HepG2 (cell line): ENCODE measurements around the gene CFAP221. TPM values are rescaled to one million over a fixed set of nuclear protein-coding genes. Genes with fewer than 3 reads are reported as not detected.

Experiments
- ATAC-seq: fragments of 200-7000 bp; cut with Tn5 transposase; 3 replicates; pipeline ENCODE4 v1.9.1; 2020; ENCODE audit warnings: mild to moderate bottlenecking, moderate library complexity
- BruUV-seq: library from RNA; stranded (reverse); fragments of 400-500 nt; replicated peaks from 2 replicates; lab custom pipeline; 2021; lab: Mats Ljungman, UMichigan
- CTCF ChIA-PET: fragments of 300-600 bp; formaldehyde crosslinking; extraction: SDS; loops from one replicate; lab custom pipeline; 2021; ENCODE audit warnings: low total read pairs, inconsistent platforms, low intra/inter-chr PET ratio; lab: Yijun Ruan, JAX
- POLR2A ChIA-PET: fragments of 350-600 bp; sonication (Branson Sonifier 250); formaldehyde crosslinking; loops from one replicate; lab custom pipeline; 2020; ENCODE audit warnings: antibody characterized with exemption, inconsistent platforms; lab: Yijun Ruan, JAX
- DNase-seq: peaks from one replicate; pipeline ENCODE4 v3.0.0-alpha.2; 2015; ENCODE audit warnings: low spot score
- FAIRE-seq: peaks from 3 replicates; lab custom pipeline; 2011; peaks lifted over from hg19 to GRCh38; lab: Jason Lieb, UNC
- H2AFZ ChIP-seq: one replicate; pipeline ENCODE4 v1.6.1; 2011; ENCODE audit warnings: low read length, inconsistent platforms
- H3K27ac ChIP-seq: fragments of 300-600 bp; 3 replicates; pipeline ENCODE4 v1.8.0; 2011; ENCODE audit warnings: mixed run types, mild to moderate bottlenecking, mixed read lengths, low read length, inconsistent platforms; ENCODE audit not compliant: insufficient read depth; ENCODE audit errors: extremely low read length
- H3K27me3 ChIP-seq, 2 experiments: fragments of 200-600 bp in 1 of 2; 2 replicates in 1 of 2; 3 replicates in 1 of 2; pipeline versions ENCODE4 v1.6.0 to v1.8.0; 2011; ENCODE audit warnings: low read length in 2 of 2, mild to moderate bottlenecking in 2 of 2, moderate library complexity in 2 of 2, inconsistent platforms in 1 of 2; ENCODE audit not compliant: insufficient read depth in 2 of 2, control insufficient read depth in 1 of 2
- H3K36me3 ChIP-seq, 2 experiments: fragments of 200-600 bp in 1 of 2; replicated peaks in 1 of 2; 2 replicates in 1 of 2; 3 replicates in 1 of 2; pipeline versions ENCODE4 v1.5.1 to v1.8.0; 2011; ENCODE audit warnings: low read length in 2 of 2, inconsistent platforms in 1 of 2; ENCODE audit not compliant: insufficient read depth in 2 of 2, control insufficient read depth in 1 of 2
- H3K4me1 ChIP-seq: 2 replicates; pipeline ENCODE4 v1.5.1; 2012; ENCODE audit warnings: low read length, inconsistent platforms; ENCODE audit not compliant: insufficient read depth
- H3K4me2 ChIP-seq: 2 replicates; pipeline ENCODE4 v1.6.0; 2011; ENCODE audit warnings: low read depth, low read length, inconsistent platforms
- H3K4me3 ChIP-seq, 3 experiments: fragments of 200-600 bp in 1 of 3; sonication (generic), shearing (Covaris generic) in 1 of 3; replicated peaks in 1 of 3; 2 replicates each; pipeline ENCODE4 v1.5.1; 2011 to 2016; ENCODE audit warnings: low read length in 3 of 3, inconsistent platforms in 2 of 3, low read depth in 2 of 3, mild to moderate bottlenecking in 2 of 3, control low read depth in 1 of 3, mixed read lengths in 1 of 3; ENCODE audit not compliant: insufficient read depth in 1 of 3
- H3K79me2 ChIP-seq: one replicate; pipeline ENCODE4 v1.6.1; 2011; ENCODE audit warnings: low read length, inconsistent platforms; ENCODE audit not compliant: insufficient read depth
- H3K9ac ChIP-seq: 2 replicates; pipeline ENCODE4 v1.6.0; 2011; ENCODE audit warnings: mild to moderate bottlenecking, low read depth, low read length, inconsistent platforms; ENCODE audit not compliant: insufficient read depth
- H3K9me3 ChIP-seq: 2 replicates; pipeline ENCODE4 v1.5.1; 2012; ENCODE audit warnings: mild to moderate bottlenecking, low read length
- H4K20me1 ChIP-seq: 2 replicates; pipeline ENCODE4 v1.6.0; 2011; ENCODE audit warnings: inconsistent platforms, mild to moderate bottlenecking, low read length, moderate library complexity; ENCODE audit not compliant: insufficient read depth
- CREB1 ChIP-seq, 2 experiments: fragments of 450-650 bp in 1 of 2; IDR thresholded peaks; 2 replicates each; pipeline ENCODE4 v1.6.1; 2016 to 2017; ENCODE audit warnings: control low read depth in 1 of 2, mild to moderate bottlenecking in 1 of 2, missing compliant biosample characterization in 1 of 2, missing genetic modification characterization in 1 of 2
- KDM1A ChIP-seq: IDR thresholded peaks from 2 replicates; pipeline ENCODE4 v1.6.1; 2016; ENCODE audit warnings: missing compliant biosample characterization
- MZF1 ChIP-seq: sonication (generic); formaldehyde crosslinking; IDR thresholded peaks from 2 replicates; pipeline ENCODE4 v1.8.1; 2023; ENCODE audit warnings: mild to moderate bottlenecking, missing genetic modification reagents, borderline replicate concordance
- NFIC ChIP-seq: IDR thresholded peaks from 2 replicates; pipeline ENCODE4 v1.6.1; 2012; ENCODE audit warnings: mild to moderate bottlenecking, low read length, inconsistent platforms
- NPAS2 ChIP-seq: sonication (generic); formaldehyde crosslinking; IDR thresholded peaks from 2 replicates; pipeline ENCODE4 v1.8.0; 2022; ENCODE audit warnings: mild to moderate bottlenecking, missing genetic modification reagents, borderline replicate concordance
- NRL ChIP-seq: sonication (generic); formaldehyde crosslinking; IDR thresholded peaks from 2 replicates; pipeline ENCODE4 v1.5.0; 2020; ENCODE audit warnings: missing genetic modification reagents, mild to moderate bottlenecking, moderate library complexity, borderline replicate concordance
- POLR2AphosphoS5 ChIP-seq: IDR thresholded peaks from 2 replicates; pipeline ENCODE4 v1.6.1; 2012; ENCODE audit warnings: low read depth, low read length
- RAD51 ChIP-seq: fragments of 450-650 bp; IDR thresholded peaks from 2 replicates; pipeline ENCODE4 v1.6.1; 2016; ENCODE audit warnings: borderline replicate concordance
- SAFB2 ChIP-seq: sonication (generic); formaldehyde crosslinking; IDR thresholded peaks from 2 replicates; pipeline ENCODE4 v1.5.1; 2020; ENCODE audit warnings: missing genetic modification reagents, low read depth, mild to moderate bottlenecking, borderline replicate concordance
- SNAI1 ChIP-seq: sonication (generic); formaldehyde crosslinking; IDR thresholded peaks from 2 replicates; pipeline ENCODE4 v1.5.0; 2020; ENCODE audit warnings: mild to moderate bottlenecking, missing genetic modification reagents, borderline replicate concordance
- TOE1 ChIP-seq: sonication (generic); formaldehyde crosslinking; IDR thresholded peaks from 2 replicates; pipeline ENCODE4 v1.4.0; 2020; ENCODE audit warnings: mild to moderate bottlenecking, missing genetic modification reagents
- XBP1 ChIP-seq: sonication (generic); formaldehyde crosslinking; IDR thresholded peaks from 2 replicates; pipeline ENCODE4 v1.5.0; 2020; ENCODE audit warnings: missing genetic modification reagents
- XRCC5 ChIP-seq: fragments of 200-400 bp; formaldehyde crosslinking; optimal IDR thresholded peaks from 2 replicates; pipeline ENCODE3; 2017; ENCODE audit warnings: mild to moderate bottlenecking, low read length
- ZFP41 ChIP-seq: sonication (generic); formaldehyde crosslinking; IDR thresholded peaks from 2 replicates; pipeline ENCODE4 v1.4.0; 2020; ENCODE audit warnings: mild to moderate bottlenecking, missing genetic modification reagents, borderline replicate concordance
- ZNF484 ChIP-seq: sonication (generic); formaldehyde crosslinking; IDR thresholded peaks from 2 replicates; pipeline ENCODE4 v1.5.1; 2020; ENCODE audit warnings: mild to moderate bottlenecking, low read depth, missing genetic modification reagents, borderline replicate concordance
- ZNF746 ChIP-seq: sonication (generic); formaldehyde crosslinking; IDR thresholded peaks from 2 replicates; pipeline ENCODE4 v1.8.0; 2022; ENCODE audit warnings: mild to moderate bottlenecking, missing genetic modification reagents
- in situ Hi-C: cut with HindIII; loops from 2 replicates; pipeline ENCODE4 v1.10.0; 2017; ENCODE audit warnings: low pct_unique_long_range_greater_than_20kb; ENCODE audit not compliant: extremely low pct_ligation_motif_present
- intact Hi-C: fragments of 100-400 bp; cut with micrococcal nuclease; formaldehyde crosslinking; loops from one replicate; pipeline ENCODE4 v1.10.0; 2022; ENCODE audit not compliant: unreplicated experiment
- polyA plus RNA-seq, 8 experiments: library from polyadenylated mRNA; depleted of rRNA in 3 of 8; stranded (reverse) in 7 of 8; unstranded in 1 of 8; fragments of >200 nt; fragmentation: Illumina TruSeq in 4 of 8; extraction: Trizol in 4 of 8; gene quantifications; 2 replicates each; pipeline versions ENCODE4 v1.2.1 to v1.2.3, GENCODE V29; 2011 to 2016; ENCODE audit warnings: low read depth in 4 of 8, missing spikeins in 1 of 8, mixed read lengths in 1 of 8; ENCODE audit not compliant: insufficient read depth in 1 of 8
- total RNA-seq, 5 experiments: library from RNA; depleted of rRNA; stranded (reverse); fragments of >200 nt; fragmentation: Illumina TruSeq; extraction: Trizol; gene quantifications; 2 replicates each; pipeline ENCODE4 v1.2.3, GENCODE V29; 2016; ENCODE audit warnings: low read depth in 1 of 5
- TF ChIP-seq, protein P1 (sequence below): IDR thresholded peaks from 2 replicates; pipeline ENCODE4 v1.6.1; 2012; ENCODE audit warnings: low read length, improper control_type of control experiment

Gene CFAP221
- total and polyA plus RNA-seq, 2 of the 13 experiments (the other 11 are each of a cell fraction or from before 2014, with no cell fraction given), result not detected

GRCh38 chr2:119537792-119538191 lies 6.5 kb upstream of the CFAP221 start:
- Histone ChIP-seq H3K4me1 (no peaks in the 10 kb centered on the region), H3K79me2 (no peaks in the 10 kb centered on the region), H4K20me1 (no peaks in the 10 kb centered on the region), H3K4me3 (no peak overlapping the region), H3K36me3 (no peaks in the 10 kb centered on the region), H3K27me3 (no peaks in the 10 kb centered on the region; a peak in 2 of 5 replicates), H2AFZ (no peak overlapping the region), H3K4me2 (no peak overlapping the region), H3K27ac (no peak overlapping the region), H3K9me3 (peaks cover 12% of the 10 kb centered on the region), H3K9ac (no peak overlapping the region)
- ChIA-PET POLR2A (no interaction called here), CTCF (no interaction called here)
- intact Hi-C loops (no loop called here), in situ Hi-C loops (no loop called here)
- ATAC-seq (no peak), FAIRE-seq (no peak), DNase-seq (no peak)
- BruUV-seq, result no TSS peak
- TF ChIP-seq NFIC, result no peak
- TF ChIP-seq ZNF484 (CRISPR knock-in tag), result no peak
- TF ChIP-seq SNAI1 (CRISPR knock-in tag), result no peak
- no peak for TF ChIP-seq CREB1 (IDR thresholded peaks at IDR 0.05)
- TF ChIP-seq CREB1 (CRISPR knock-in tag; IDR thresholded peaks at IDR 0.05), result no peak
- TF ChIP-seq KDM1A (CRISPR knock-in tag), result no peak
- no peak for TF ChIP-seq SAFB2 (CRISPR knock-in tag)
- no peak for TF ChIP-seq MZF1 (CRISPR knock-in tag)
- TF ChIP-seq XBP1 (CRISPR knock-in tag), result no peak
- no peak for TF ChIP-seq XRCC5
- no peak for TF ChIP-seq TOE1 (CRISPR knock-in tag)
- TF ChIP-seq ZFP41, result no peak
- TF ChIP-seq ZNF746 (CRISPR knock-in tag), result no peak
- TF ChIP-seq NRL (CRISPR knock-in tag), result no peak
- TF ChIP-seq POLR2AphosphoS5, result no peak
- no peak for TF ChIP-seq RAD51
- TF ChIP-seq NPAS2 (CRISPR knock-in tag), result no peak
- TF ChIP-seq, protein P1, sequence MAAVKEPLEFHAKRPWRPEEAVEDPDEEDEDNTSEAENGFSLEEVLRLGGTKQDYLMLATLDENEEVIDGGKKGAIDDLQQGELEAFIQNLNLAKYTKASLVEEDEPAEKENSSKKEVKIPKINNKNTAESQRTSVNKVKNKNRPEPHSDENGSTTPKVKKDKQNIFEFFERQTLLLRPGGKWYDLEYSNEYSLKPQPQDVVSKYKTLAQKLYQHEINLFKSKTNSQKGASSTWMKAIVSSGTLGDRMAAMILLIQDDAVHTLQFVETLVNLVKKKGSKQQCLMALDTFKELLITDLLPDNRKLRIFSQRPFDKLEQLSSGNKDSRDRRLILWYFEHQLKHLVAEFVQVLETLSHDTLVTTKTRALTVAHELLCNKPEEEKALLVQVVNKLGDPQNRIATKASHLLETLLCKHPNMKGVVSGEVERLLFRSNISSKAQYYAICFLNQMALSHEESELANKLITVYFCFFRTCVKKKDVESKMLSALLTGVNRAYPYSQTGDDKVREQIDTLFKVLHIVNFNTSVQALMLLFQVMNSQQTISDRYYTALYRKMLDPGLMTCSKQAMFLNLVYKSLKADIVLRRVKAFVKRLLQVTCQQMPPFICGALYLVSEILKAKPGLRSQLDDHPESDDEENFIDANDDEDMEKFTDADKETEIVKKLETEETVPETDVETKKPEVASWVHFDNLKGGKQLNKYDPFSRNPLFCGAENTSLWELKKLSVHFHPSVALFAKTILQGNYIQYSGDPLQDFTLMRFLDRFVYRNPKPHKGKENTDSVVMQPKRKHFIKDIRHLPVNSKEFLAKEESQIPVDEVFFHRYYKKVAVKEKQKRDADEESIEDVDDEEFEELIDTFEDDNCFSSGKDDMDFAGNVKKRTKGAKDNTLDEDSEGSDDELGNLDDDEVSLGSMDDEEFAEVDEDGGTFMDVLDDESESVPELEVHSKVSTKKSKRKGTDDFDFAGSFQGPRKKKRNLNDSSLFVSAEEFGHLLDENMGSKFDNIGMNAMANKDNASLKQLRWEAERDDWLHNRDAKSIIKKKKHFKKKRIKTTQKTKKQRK, result no peak
